Measurements from ENCODE around the gene LRRTM3.
A peak's percentile ranks its signal among the peaks of the same experiment; 100 is the strongest.

LRRTM3 gene

DNA sequence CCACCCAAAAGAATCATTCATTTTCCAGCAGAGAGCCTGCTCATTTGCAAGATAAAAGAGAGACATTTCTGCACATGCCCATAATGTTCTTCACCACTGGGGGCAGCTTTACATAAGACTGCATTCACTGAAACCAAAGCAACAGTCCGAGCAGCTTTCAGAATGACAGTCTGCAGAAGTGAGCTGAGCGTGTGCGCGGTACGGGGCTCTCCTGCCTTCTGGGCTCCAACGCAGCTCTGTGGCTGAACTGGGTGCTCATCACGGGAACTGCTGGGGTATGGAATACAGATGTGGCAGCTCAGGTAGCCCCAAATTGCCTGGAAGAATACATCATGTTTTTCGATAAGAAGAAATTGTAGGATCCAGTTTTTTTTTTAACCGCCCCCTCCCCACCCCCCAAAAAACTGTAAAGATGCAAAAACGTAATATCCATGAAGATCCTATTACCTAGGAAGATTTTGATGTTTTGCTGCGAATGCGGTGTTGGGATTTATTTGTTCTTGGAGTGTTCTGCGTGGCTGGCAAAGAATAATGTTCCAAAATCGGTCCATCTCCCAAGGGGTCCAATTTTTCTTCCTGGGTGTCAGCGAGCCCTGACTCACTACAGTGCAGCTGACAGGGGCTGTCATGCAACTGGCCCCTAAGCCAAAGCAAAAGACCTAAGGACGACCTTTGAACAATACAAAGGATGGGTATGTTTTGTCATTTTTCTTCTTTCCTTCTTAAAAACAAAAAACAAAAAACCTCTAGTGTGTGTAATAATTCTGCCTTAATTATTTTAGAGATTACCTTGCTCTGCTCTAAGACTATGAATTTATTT, at the start of gene LRRTM3:
Gene LRRTM3 (plus strand): TSS at position 141 of the 820 bp plus-strand sequence.
- H3K4me3 ChIP-seq (ENCODE audit: control insufficient read depth, low read depth, low read length): no peak within 1 kb of the TSS
- peak; percentile 58 for TF ChIP-seq CTCF (IDR thresholded peaks at IDR 0.05; ENCODE audit: control insufficient read depth, insufficient read depth, low read depth, low read length, missing control alignments)
- DNase-seq (ENCODE audit: low read depth): peak; percentile 20

GRCh38 chr10:66877361-66877760, 48.5 kb upstream of the LRRTM3 start:
- no peak for TF ChIP-seq CTCF (IDR thresholded peaks at IDR 0.05; ENCODE audit: control insufficient read depth, insufficient read depth, low read depth, low read length, missing control alignments)
- H3K4me3 ChIP-seq (ENCODE audit: control insufficient read depth, low read depth, low read length): no peak overlapping the region

GRCh38 chr10:66880292-66880691, 45.5 kb upstream of the LRRTM3 start:
- no peak for TF ChIP-seq CTCF (IDR thresholded peaks at IDR 0.05; ENCODE audit: control insufficient read depth, insufficient read depth, low read depth, low read length, missing control alignments)
- DNase-seq (ENCODE audit: low read depth): no peak
- no peak overlapping the region for H3K4me3 ChIP-seq (ENCODE audit: control insufficient read depth, low read depth, low read length)

More at GRCh38 chr10:66877361-66877760, 48.5 kb upstream of the LRRTM3 start:
- no peak for DNase-seq (ENCODE audit: low read depth)

DNA sequence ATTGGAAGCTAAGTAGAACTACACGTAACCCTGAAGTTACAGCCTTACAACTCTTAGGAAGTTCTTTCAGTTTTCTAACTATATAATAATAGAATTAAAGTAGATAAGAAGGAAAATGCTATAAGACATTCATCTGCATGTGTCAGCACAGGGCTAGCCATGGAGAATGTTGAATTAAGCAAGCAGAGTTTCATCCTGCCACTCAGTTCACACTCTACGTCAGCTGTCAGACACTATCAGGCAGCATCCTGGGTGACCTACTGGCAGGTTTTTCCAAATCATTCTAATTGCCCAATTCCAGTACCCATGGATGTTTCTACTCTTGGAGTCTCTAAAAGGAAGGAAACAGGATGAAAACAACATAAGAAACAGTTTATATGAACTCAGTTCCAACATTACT, 45.0 kb upstream of the LRRTM3 start:
- H3K4me3 ChIP-seq (ENCODE audit: control insufficient read depth, low read depth, low read length): no peak overlapping the region
- DNase-seq (ENCODE audit: low read depth): no peak
- no peak for TF ChIP-seq CTCF (IDR thresholded peaks at IDR 0.05; ENCODE audit: control insufficient read depth, insufficient read depth, low read depth, low read length, missing control alignments)

GRCh38 chr10:66881814-66882213, 44.0 kb upstream of the LRRTM3 start:
- no peak for DNase-seq (ENCODE audit: low read depth)
- no peak overlapping the region for H3K4me3 ChIP-seq (ENCODE audit: control insufficient read depth, low read depth, low read length)
- no peak for TF ChIP-seq CTCF (IDR thresholded peaks at IDR 0.05; ENCODE audit: control insufficient read depth, insufficient read depth, low read depth, low read length, missing control alignments)

GRCh38 chr10:66882271-66882670, 43.6 kb upstream of the LRRTM3 start:
- TF ChIP-seq CTCF (IDR thresholded peaks at IDR 0.05; ENCODE audit: control insufficient read depth, insufficient read depth, low read depth, low read length, missing control alignments): no peak
- no peak for DNase-seq (ENCODE audit: low read depth)
- H3K4me3 ChIP-seq (ENCODE audit: control insufficient read depth, low read depth, low read length): no peak overlapping the region
